Suprapubic skin (tissue), 4 donors: ENCODE measurements around the gene C3.

ENCODE experiments used
- EP300 ChIP-seq: sonication (generic); formaldehyde crosslinking; IDR thresholded peaks from one replicate; pipeline ENCODE4 v1.6.1; 2017; ENCODE audit warnings: antibody characterized with exemption
- POLR2AphosphoS5 ChIP-seq, 3 donors: sonication (generic); formaldehyde crosslinking; IDR thresholded peaks; one replicate each; pipeline ENCODE4 v1.6.1; 2017; ENCODE audit warnings: antibody characterized with exemption in 3 of 3
- TF ChIP-seq, protein P1 (sequence below), 2 donors: fragments of 200-600 bp in 1 of 2; fragments of 450-650 bp in 1 of 2; sonication (generic) in 1 of 2; IDR thresholded peaks; one replicate each; pipeline ENCODE4 v1.5.1; 2016 to 2019; ENCODE audit warnings: antibody characterized with exemption in 2 of 2, mild to moderate bottlenecking in 1 of 2, moderate library complexity in 1 of 2

DNA sequence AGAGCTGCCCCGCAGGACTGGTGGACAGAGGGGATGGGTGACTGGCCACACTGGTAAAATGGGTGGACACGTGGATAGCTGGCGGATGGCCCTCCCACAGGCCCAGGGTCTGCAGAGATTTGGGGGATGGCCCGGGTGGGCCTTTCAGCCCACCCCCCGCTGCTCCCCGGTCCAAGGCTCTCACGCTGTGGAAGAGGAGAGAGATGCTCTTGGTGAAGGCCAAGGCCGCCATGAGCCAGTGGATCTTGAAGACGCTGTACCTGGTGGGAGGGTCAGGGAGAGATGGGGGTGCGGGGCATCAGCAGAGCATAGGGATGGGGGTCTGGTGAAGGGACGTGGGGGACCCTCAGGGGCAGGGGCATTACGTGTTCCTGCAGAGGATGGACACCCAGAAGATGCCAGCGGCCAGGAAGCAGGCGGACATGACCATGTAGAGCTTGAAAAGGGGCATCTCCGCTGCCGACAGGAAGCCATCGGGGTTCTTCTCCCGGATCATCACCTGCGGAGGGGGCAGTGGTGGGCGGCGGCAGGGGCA lies 12.4 kb upstream of the C3 start:
- TF ChIP-seq, protein P1, sequence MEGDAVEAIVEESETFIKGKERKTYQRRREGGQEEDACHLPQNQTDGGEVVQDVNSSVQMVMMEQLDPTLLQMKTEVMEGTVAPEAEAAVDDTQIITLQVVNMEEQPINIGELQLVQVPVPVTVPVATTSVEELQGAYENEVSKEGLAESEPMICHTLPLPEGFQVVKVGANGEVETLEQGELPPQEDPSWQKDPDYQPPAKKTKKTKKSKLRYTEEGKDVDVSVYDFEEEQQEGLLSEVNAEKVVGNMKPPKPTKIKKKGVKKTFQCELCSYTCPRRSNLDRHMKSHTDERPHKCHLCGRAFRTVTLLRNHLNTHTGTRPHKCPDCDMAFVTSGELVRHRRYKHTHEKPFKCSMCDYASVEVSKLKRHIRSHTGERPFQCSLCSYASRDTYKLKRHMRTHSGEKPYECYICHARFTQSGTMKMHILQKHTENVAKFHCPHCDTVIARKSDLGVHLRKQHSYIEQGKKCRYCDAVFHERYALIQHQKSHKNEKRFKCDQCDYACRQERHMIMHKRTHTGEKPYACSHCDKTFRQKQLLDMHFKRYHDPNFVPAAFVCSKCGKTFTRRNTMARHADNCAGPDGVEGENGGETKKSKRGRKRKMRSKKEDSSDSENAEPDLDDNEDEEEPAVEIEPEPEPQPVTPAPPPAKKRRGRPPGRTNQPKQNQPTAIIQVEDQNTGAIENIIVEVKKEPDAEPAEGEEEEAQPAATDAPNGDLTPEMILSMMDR (IDR thresholded peaks at IDR 0.05): no peak
- TF ChIP-seq EP300 (no peak), POLR2AphosphoS5 (IDR thresholded peaks at IDR 0.05) (no peak)
